Keratinocyte (primary cell): ENCODE results near the gene FUT8. TPM values are rescaled to one million over a fixed set of nuclear protein-coding genes. Genes with fewer than 3 reads are reported as not detected.

ENCODE experiments used
- DNase-seq: peaks from one replicate; pipeline ENCODE4 v3.0.0-alpha.2; 2011; ENCODE audit warnings: low read depth, missing footprints, low spot score
- FAIRE-seq: peaks from 2 replicates; lab custom pipeline; 2011; peaks lifted over from hg19 to GRCh38; lab: Jason Lieb, UNC
- H2AFZ ChIP-seq: 2 replicates; pipeline ENCODE4 v1.6.0; 2012; ENCODE audit warnings: low read length, control low read depth, inconsistent platforms; ENCODE audit not compliant: control insufficient read depth
- H3K27ac ChIP-seq: 2 replicates; pipeline ENCODE4 v1.5.1; 2011; ENCODE audit warnings: low read length; ENCODE audit not compliant: control insufficient read depth, insufficient read depth
- H3K27me3 ChIP-seq: 3 replicates; pipeline ENCODE4 v1.6.0; 2011; ENCODE audit warnings: low read length; ENCODE audit not compliant: control insufficient read depth, insufficient read depth; ENCODE audit errors: extremely low read depth
- H3K36me3 ChIP-seq, 2 experiments: 2 replicates in 1 of 2; 3 replicates in 1 of 2; pipeline ENCODE4 v1.5.1; 2011; ENCODE audit warnings: low read length in 2 of 2, mild to moderate bottlenecking in 1 of 2; ENCODE audit not compliant: control insufficient read depth in 2 of 2, insufficient read depth in 2 of 2; ENCODE audit errors: extremely low read depth in 1 of 2
- H3K4me1 ChIP-seq: 3 replicates; pipeline ENCODE4 v1.5.1; 2011; ENCODE audit warnings: low read length; ENCODE audit not compliant: control insufficient read depth, insufficient read depth; ENCODE audit errors: extremely low read depth
- H3K4me2 ChIP-seq: 3 replicates; pipeline ENCODE4 v1.6.0; 2011; ENCODE audit warnings: low read depth, low read length; ENCODE audit not compliant: control insufficient read depth, insufficient read depth; ENCODE audit errors: extremely low read depth
- H3K4me3 ChIP-seq, 3 experiments: fragments of 200-600 bp in 1 of 3; sonication (generic) in 1 of 3; 2 replicates in 2 of 3; 3 replicates in 1 of 3; pipeline ENCODE4 v1.5.1; 2011 to 2016; ENCODE audit warnings: low read length in 3 of 3, mild to moderate bottlenecking in 3 of 3, control low read depth in 2 of 3, inconsistent platforms in 1 of 3, low read depth in 1 of 3, mixed read lengths in 1 of 3, mixed run types in 1 of 3, moderate library complexity in 1 of 3; ENCODE audit not compliant: control insufficient read depth in 2 of 3, insufficient read depth in 2 of 3; ENCODE audit errors: extremely low read depth in 1 of 3
- H3K79me2 ChIP-seq: 2 replicates; pipeline ENCODE4 v1.6.0; 2012; ENCODE audit warnings: low read length; ENCODE audit not compliant: control insufficient read depth, insufficient read depth
- H3K9ac ChIP-seq: 3 replicates; pipeline ENCODE4 v1.6.0; 2011; ENCODE audit warnings: low read length; ENCODE audit not compliant: control insufficient read depth, insufficient read depth; ENCODE audit errors: extremely low read depth
- H3K9me1 ChIP-seq: 3 replicates; pipeline ENCODE4 v1.6.0; 2011; ENCODE audit warnings: low read length; ENCODE audit not compliant: control insufficient read depth, insufficient read depth; ENCODE audit errors: extremely low read depth
- H3K9me3 ChIP-seq: 2 replicates; pipeline ENCODE4 v1.5.1; 2012; ENCODE audit warnings: low read depth, low read length; ENCODE audit not compliant: control insufficient read depth
- H4K20me1 ChIP-seq: 3 replicates; pipeline ENCODE4 v1.6.0; 2011; ENCODE audit warnings: low read length; ENCODE audit not compliant: control insufficient read depth, insufficient read depth; ENCODE audit errors: extremely low read depth
- CTCF ChIP-seq, 3 experiments: IDR thresholded peaks in 1 of 3; conservative IDR thresholded peaks in 1 of 3; optimal IDR thresholded peaks in 1 of 3; 2 replicates in 2 of 3; 3 replicates in 1 of 3; pipeline versions ENCODE3 to v1.5.1; 2011; ENCODE audit warnings: low read length in 3 of 3, mild to moderate bottlenecking in 3 of 3, moderate library complexity in 2 of 3, control low read depth in 1 of 3, inconsistent platforms in 1 of 3; ENCODE audit not compliant: insufficient read depth in 2 of 3; ENCODE audit errors: extremely low read depth in 1 of 3
- EZH2 ChIP-seq: IDR thresholded peaks from one replicate; pipeline ENCODE4 v1.6.1; 2012; ENCODE audit warnings: inconsistent platforms, mild to moderate bottlenecking, low read length, moderate library complexity
- dilution Hi-C: fragments of 300-500 bp; cut with MboI; formaldehyde crosslinking; loops from one replicate; pipeline ENCODE4 v1.7.0; 2020; ENCODE audit warnings: low sequenced_read_pairs; ENCODE audit not compliant: extremely low pct_ligation_motif_present
- polyA plus RNA-seq, 5 experiments: library from polyadenylated mRNA; depleted of rRNA in 3 of 5; stranded (reverse) in 3 of 5; stranded (forward) in 1 of 5; unstranded in 1 of 5; fragments of >200 nt; gene quantifications; 1 replicate in 1 of 5; 2 replicates in 3 of 5; 3 replicates in 1 of 5; pipeline versions ENCODE4 v1.2.1 to v1.2.3, GENCODE V29; 2011 to 2012; ENCODE audit warnings: missing spikeins in 2 of 5, low read depth in 1 of 5, low replicate concordance in 1 of 5

FUT8 gene
- polyA plus RNA-seq, 1 donor (not counting 4 experiments of a cell fraction or from before 2014, with no cell fraction given) = 12.5 TPM

DNA sequence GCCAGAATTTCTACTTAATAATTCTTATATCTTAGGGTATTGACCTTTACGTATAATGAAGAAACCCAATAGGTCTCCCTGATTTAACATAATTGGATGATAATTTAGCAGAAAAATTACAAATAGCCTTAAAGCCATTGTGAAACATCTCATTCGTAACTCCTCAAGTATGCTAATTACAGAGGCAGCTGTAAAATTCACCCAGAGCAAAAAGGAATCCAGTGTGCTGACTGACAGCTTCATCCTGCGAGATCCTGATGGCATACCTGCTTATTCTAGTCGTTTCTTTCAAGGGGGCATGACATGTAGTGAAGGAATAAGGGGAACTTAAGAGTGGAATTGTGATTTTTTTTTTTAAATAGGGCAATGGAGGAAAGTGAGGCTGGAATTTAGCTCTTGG lies 291.5 kb downstream of the FUT8 start:
- H4K20me1 ChIP-seq = no peaks in the 10 kb centered on the region
- TF ChIP-seq CTCF (optimal IDR thresholded peaks at IDR 0.05 in 1 of 3, IDR thresholded peaks at IDR 0.05 in 1 of 3, conservative IDR thresholded peaks at IDR 0.05 in 1 of 3; ENCODE audit: extremely low read depth in 1 of 3, insufficient read depth in 2 of 3, low read length in 3 of 3) (no peak), EZH2 (no peak)
- H3K27ac ChIP-seq = no peak overlapping the region
- H2AFZ ChIP-seq = no peak overlapping the region
- H3K9me3 ChIP-seq = no peaks in the 10 kb centered on the region
- no peak overlapping the region for H3K9ac ChIP-seq
- H3K79me2 ChIP-seq = no peaks in the 10 kb centered on the region
- FAIRE-seq = no peak
- H3K4me3 ChIP-seq = no peak overlapping the region
- H3K27me3 ChIP-seq = no peaks in the 10 kb centered on the region
- H3K36me3 ChIP-seq = no peaks in the 10 kb centered on the region
- no peaks in the 10 kb centered on the region for H3K9me1 ChIP-seq
- dilution Hi-C loops = no loop called here
- H3K4me2 ChIP-seq = no peak overlapping the region
- no peaks in the 10 kb centered on the region for H3K4me1 ChIP-seq
- DNase-seq = no peak

GRCh38 chr14:65704437-65704836 lies 291.9 kb downstream of the FUT8 start:
- dilution Hi-C loops = no loop called here
- Histone ChIP-seq H3K4me2 (no peak overlapping the region), H4K20me1 (no peaks in the 10 kb centered on the region), H3K79me2 (no peaks in the 10 kb centered on the region), H3K4me1 (no peaks in the 10 kb centered on the region), H3K9me1 (no peaks in the 10 kb centered on the region), H3K27me3 (no peaks in the 10 kb centered on the region), H3K4me3 (no peak overlapping the region), H2AFZ (no peak overlapping the region), H3K36me3 (no peaks in the 10 kb centered on the region), H3K27ac (no peak overlapping the region), H3K9me3 (no peaks in the 10 kb centered on the region), H3K9ac (no peak overlapping the region)
- DNase-seq (no peak), FAIRE-seq (no peak)
- no peak for TF ChIP-seq CTCF (optimal IDR thresholded peaks at IDR 0.05 in 1 of 3, IDR thresholded peaks at IDR 0.05 in 1 of 3, conservative IDR thresholded peaks at IDR 0.05 in 1 of 3; ENCODE audit: extremely low read depth in 1 of 3, insufficient read depth in 2 of 3, low read length in 3 of 3)
- no peak for TF ChIP-seq EZH2
